Endothelial cell of umbilical vein (primary cell): Measurements from ENCODE around the gene S100Z.

Experiments
- POLR2A ChIP-seq: IDR thresholded peaks from 2 replicates; pipeline ENCODE4 v1.6.1; 2012; ENCODE audit warnings: low read depth, mild to moderate bottlenecking, control low read depth, low read length
- POLR2AphosphoS5 ChIP-seq: IDR thresholded peaks from 2 replicates; pipeline ENCODE4 v1.6.1; 2012; ENCODE audit warnings: low read depth, mild to moderate bottlenecking, control low read depth, low read length, moderate library complexity; ENCODE audit not compliant: insufficient read depth
- TF ChIP-seq, protein P1 (sequence below), 2 donors: IDR thresholded peaks; 1 replicate in 1 of 2; 2 replicates in 1 of 2; pipeline ENCODE4 v1.5.1; 2011; ENCODE audit warnings: low read length in 2 of 2, mild to moderate bottlenecking in 2 of 2, moderate library complexity in 2 of 2, control low read depth in 1 of 2, inconsistent platforms in 1 of 2, low read depth in 1 of 2; ENCODE audit not compliant: insufficient read depth in 1 of 2; ENCODE audit errors: extremely low read depth in 1 of 2
- TF ChIP-seq, protein P2 (sequence below): IDR thresholded peaks from 2 replicates; pipeline ENCODE4 v1.6.1; 2011; ENCODE audit not compliant: insufficient read depth, insufficient read length

DNA sequence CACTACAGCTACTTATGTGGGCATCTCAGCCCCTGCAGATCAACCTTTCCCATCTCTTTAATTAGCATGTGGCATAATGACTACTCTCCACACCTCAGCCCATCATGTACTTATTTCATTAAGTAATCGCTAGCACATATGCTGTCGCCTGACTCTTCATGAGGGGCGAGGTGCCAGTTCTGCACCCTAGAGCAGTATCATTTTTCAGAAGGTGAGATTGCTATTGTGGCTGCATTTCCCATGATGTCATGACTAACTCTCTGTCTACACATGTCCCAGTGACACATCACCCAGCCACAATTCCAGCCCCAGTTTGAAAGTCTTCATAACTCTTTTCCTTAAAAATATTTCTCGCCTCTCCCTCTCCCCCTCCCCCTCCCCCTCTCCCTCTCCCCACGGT is 38.6 kb upstream of the S100Z start:
- TF ChIP-seq, protein P1, sequence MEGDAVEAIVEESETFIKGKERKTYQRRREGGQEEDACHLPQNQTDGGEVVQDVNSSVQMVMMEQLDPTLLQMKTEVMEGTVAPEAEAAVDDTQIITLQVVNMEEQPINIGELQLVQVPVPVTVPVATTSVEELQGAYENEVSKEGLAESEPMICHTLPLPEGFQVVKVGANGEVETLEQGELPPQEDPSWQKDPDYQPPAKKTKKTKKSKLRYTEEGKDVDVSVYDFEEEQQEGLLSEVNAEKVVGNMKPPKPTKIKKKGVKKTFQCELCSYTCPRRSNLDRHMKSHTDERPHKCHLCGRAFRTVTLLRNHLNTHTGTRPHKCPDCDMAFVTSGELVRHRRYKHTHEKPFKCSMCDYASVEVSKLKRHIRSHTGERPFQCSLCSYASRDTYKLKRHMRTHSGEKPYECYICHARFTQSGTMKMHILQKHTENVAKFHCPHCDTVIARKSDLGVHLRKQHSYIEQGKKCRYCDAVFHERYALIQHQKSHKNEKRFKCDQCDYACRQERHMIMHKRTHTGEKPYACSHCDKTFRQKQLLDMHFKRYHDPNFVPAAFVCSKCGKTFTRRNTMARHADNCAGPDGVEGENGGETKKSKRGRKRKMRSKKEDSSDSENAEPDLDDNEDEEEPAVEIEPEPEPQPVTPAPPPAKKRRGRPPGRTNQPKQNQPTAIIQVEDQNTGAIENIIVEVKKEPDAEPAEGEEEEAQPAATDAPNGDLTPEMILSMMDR (IDR thresholded peaks at IDR 0.05; ENCODE audit: extremely low read depth in 1 of 2, insufficient read depth in 1 of 2, low read depth in 1 of 2, low read length in 2 of 2): no peak
- TF ChIP-seq POLR2A (no peak), POLR2AphosphoS5 (no peak)
- TF ChIP-seq, protein P2, sequence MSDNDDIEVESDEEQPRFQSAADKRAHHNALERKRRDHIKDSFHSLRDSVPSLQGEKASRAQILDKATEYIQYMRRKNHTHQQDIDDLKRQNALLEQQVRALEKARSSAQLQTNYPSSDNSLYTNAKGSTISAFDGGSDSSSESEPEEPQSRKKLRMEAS: no peak
